HEK293 (cell line): ENCODE data around the gene IGFN1.

Experiments
- YY1 ChIP-seq: fragments of 450-650 bp; formaldehyde crosslinking; IDR thresholded peaks from 2 replicates; pipeline ENCODE4 v1.5.1; 2018; ENCODE audit warnings: missing biosample characterization, missing genetic modification characterization
- ZBTB20 ChIP-seq: fragments of 450-650 bp; formaldehyde crosslinking; IDR thresholded peaks from 2 replicates; pipeline ENCODE4 v1.5.1; 2016; ENCODE audit warnings: missing biosample characterization, missing genetic modification characterization
- ZNF140 ChIP-seq: fragments of 450-650 bp; formaldehyde crosslinking; IDR thresholded peaks from 2 replicates; pipeline ENCODE4 v1.5.1; 2016; ENCODE audit warnings: missing biosample characterization, missing genetic modification characterization
- ZNF157 ChIP-seq: fragments of 450-650 bp; formaldehyde crosslinking; IDR thresholded peaks from 2 replicates; pipeline ENCODE4 v1.5.1; 2016; ENCODE audit warnings: missing biosample characterization, missing genetic modification characterization
- ZNF416 ChIP-seq: fragments of 450-650 bp; formaldehyde crosslinking; IDR thresholded peaks from 2 replicates; pipeline ENCODE4 v1.5.1; 2016; ENCODE audit warnings: missing biosample characterization, missing genetic modification characterization
- ZNF585B ChIP-seq: fragments of 450-650 bp; formaldehyde crosslinking; IDR thresholded peaks from 2 replicates; pipeline ENCODE4 v1.5.1; 2016; ENCODE audit warnings: missing biosample characterization, missing genetic modification characterization
- TF ChIP-seq, protein P1 (sequence below): fragments of 450-650 bp; formaldehyde crosslinking; IDR thresholded peaks from 2 replicates; pipeline ENCODE4 v1.5.1; 2016; ENCODE audit warnings: missing biosample characterization, missing genetic modification characterization
- TF ChIP-seq, protein P2 (sequence below): fragments of 450-650 bp; formaldehyde crosslinking; IDR thresholded peaks from 2 replicates; pipeline ENCODE4 v1.5.0; 2017; ENCODE audit warnings: missing biosample characterization, missing genetic modification characterization, borderline replicate concordance
- TF ChIP-seq, protein P3 (sequence below): fragments of 450-650 bp; IDR thresholded peaks from 2 replicates; pipeline ENCODE4 v1.5.1; 2018; ENCODE audit warnings: missing biosample characterization, mild to moderate bottlenecking, missing genetic modification characterization

DNA sequence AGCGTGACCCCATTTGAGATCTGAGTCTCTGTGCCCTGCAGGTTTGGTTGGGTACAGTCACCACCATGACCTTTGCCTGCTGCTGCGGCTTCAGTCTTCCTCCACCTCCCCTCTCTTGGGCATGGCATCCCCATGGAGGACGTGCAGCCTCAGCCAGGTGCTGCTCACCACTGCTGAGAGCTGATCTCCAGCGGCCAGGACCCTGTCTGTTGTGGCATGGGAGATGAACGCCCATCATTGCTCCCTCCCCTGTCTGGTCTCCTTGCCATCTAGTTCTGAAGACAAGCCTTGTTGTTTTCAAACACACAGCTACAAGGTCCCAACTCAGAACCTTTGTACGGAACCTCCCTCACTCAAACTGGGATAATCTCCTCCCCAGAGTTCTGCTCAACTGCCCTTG lies 73.4 kb downstream of the IGFN1 start:
- TF ChIP-seq, protein P1, sequence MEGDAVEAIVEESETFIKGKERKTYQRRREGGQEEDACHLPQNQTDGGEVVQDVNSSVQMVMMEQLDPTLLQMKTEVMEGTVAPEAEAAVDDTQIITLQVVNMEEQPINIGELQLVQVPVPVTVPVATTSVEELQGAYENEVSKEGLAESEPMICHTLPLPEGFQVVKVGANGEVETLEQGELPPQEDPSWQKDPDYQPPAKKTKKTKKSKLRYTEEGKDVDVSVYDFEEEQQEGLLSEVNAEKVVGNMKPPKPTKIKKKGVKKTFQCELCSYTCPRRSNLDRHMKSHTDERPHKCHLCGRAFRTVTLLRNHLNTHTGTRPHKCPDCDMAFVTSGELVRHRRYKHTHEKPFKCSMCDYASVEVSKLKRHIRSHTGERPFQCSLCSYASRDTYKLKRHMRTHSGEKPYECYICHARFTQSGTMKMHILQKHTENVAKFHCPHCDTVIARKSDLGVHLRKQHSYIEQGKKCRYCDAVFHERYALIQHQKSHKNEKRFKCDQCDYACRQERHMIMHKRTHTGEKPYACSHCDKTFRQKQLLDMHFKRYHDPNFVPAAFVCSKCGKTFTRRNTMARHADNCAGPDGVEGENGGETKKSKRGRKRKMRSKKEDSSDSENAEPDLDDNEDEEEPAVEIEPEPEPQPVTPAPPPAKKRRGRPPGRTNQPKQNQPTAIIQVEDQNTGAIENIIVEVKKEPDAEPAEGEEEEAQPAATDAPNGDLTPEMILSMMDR (tag by site-specific recombination): no peak
- TF ChIP-seq ZNF140 (tag by site-specific recombination) (no peak), YY1 (tag by site-specific recombination) (no peak), ZNF157 (no peak), ZBTB20 (tag by site-specific recombination) (no peak), ZNF416 (no peak), ZNF585B (tag by site-specific recombination) (no peak)
- TF ChIP-seq, protein P2, sequence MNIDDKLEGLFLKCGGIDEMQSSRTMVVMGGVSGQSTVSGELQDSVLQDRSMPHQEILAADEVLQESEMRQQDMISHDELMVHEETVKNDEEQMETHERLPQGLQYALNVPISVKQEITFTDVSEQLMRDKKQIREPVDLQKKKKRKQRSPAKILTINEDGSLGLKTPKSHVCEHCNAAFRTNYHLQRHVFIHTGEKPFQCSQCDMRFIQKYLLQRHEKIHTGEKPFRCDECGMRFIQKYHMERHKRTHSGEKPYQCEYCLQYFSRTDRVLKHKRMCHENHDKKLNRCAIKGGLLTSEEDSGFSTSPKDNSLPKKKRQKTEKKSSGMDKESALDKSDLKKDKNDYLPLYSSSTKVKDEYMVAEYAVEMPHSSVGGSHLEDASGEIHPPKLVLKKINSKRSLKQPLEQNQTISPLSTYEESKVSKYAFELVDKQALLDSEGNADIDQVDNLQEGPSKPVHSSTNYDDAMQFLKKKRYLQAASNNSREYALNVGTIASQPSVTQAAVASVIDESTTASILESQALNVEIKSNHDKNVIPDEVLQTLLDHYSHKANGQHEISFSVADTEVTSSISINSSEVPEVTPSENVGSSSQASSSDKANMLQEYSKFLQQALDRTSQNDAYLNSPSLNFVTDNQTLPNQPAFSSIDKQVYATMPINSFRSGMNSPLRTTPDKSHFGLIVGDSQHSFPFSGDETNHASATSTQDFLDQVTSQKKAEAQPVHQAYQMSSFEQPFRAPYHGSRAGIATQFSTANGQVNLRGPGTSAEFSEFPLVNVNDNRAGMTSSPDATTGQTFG: no peak
- TF ChIP-seq, protein P3, sequence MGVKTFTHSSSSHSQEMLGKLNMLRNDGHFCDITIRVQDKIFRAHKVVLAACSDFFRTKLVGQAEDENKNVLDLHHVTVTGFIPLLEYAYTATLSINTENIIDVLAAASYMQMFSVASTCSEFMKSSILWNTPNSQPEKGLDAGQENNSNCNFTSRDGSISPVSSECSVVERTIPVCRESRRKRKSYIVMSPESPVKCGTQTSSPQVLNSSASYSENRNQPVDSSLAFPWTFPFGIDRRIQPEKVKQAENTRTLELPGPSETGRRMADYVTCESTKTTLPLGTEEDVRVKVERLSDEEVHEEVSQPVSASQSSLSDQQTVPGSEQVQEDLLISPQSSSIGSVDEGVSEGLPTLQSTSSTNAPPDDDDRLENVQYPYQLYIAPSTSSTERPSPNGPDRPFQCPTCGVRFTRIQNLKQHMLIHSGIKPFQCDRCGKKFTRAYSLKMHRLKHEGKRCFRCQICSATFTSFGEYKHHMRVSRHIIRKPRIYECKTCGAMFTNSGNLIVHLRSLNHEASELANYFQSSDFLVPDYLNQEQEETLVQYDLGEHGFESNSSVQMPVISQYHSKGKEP (tag by site-specific recombination): no peak
